ENCODE data around the gene DIDO1. TPM values are rescaled to one million over a fixed set of nuclear protein-coding genes. Genes with fewer than 3 reads are reported as not detected.

DIDO1 gene
- total and polyA plus RNA-seq, 2 of the 13 experiments (the other 11 are each of a cell fraction or from before 2014, with no cell fraction given), result 75.0 to 75.1 TPM

GRCh38 chr20:62920039-62920645 lies 6.2 kb downstream of the DIDO1 start:
- intact Hi-C loops (cut with micrococcal nuclease; ENCODE audit: unreplicated experiment), result no loop called here
- ChIA-PET POLR2A (interaction anchor here (1.0 to 1.9 kb wide), 5 partner anchors 15 to 58 kb away, joined by 3 to 6 read pairs (median 3); partner anchors contain the start of gene TCFL5), CTCF (ENCODE audit: low intra/inter-chr PET ratio, low total read pairs) (interaction anchor here (1.8 to 2.2 kb wide), 2 partner anchors 13 to 20 kb away, joined by 13 to 17 read pairs; no protein-coding TSS in a partner anchor)
- TF ChIP-seq AFF4 (CRISPR knock-in tag; IDR thresholded peaks at IDR 0.05) (0 out of 2 replicates have a peak, but pooled peaks have one; percentile 8), ATAD3A (CRISPR knock-in tag; IDR thresholded peaks at IDR 0.05) (no peak), POLR2A (IDR thresholded peaks at IDR 0.05; ENCODE audit: insufficient read depth in 1 of 2, low read depth in 2 of 2, low read length in 2 of 2) (peak in 1 of 2 experiments; percentile 23; a peak in 1 of 4 replicates), ASH2L (IDR thresholded peaks at IDR 0.05; ENCODE audit: insufficient read length, low read depth, low read length) (peak; percentile 36), POLR2G (IDR thresholded peaks at IDR 0.05; ENCODE audit: low read depth, low read length) (no peak; the same call in 1 of the 2 replicates), CHD4 (IDR thresholded peaks at IDR 0.05; ENCODE audit: borderline replicate concordance, low read length) (0 out of 2 replicates have a peak, but pooled peaks have one; percentile 7), E2F2 (CRISPR knock-in tag; IDR thresholded peaks at IDR 0.05; ENCODE audit: borderline replicate concordance) (0 out of 2 replicates have a peak, but pooled peaks have one; percentile 43), ZMAT3 (CRISPR knock-in tag; conservative IDR thresholded peaks at IDR 0.05) (0 out of 2 replicates have a peak, but pooled peaks have one; percentile 54), IKZF5 (CRISPR knock-in tag; IDR thresholded peaks at IDR 0.05) (no peak), ZNF691 (CRISPR knock-in tag; IDR thresholded peaks at IDR 0.05; ENCODE audit: borderline replicate concordance, low read depth) (0 out of 2 replicates have a peak, but pooled peaks have one; percentile 8), WIZ (CRISPR knock-in tag; IDR thresholded peaks at IDR 0.05) (0 out of 2 replicates have a peak, but pooled peaks have one; percentile 8), BCL3 (CRISPR knock-in tag; IDR thresholded peaks at IDR 0.05) (0 out of 2 replicates have a peak, but pooled peaks have one; percentile 46)

More at GRCh38 chr20:62920039-62920645, 6.2 kb downstream of the DIDO1 start:
- Histone ChIP-seq H3K36me3 (replicated peaks in 1 of 2; ENCODE audit: control insufficient read depth in 1 of 2, insufficient read depth in 2 of 2, low read length in 2 of 2) (peaks cover 0 to 6% of the 10 kb centered on the region in 2 experiments; a peak in 1 of 5 replicates), H3K4me3 (replicated peaks in 1 of 3; ENCODE audit: insufficient read depth in 1 of 3, low read depth in 2 of 3, low read length in 3 of 3) (no peak overlapping the region), H3K9me3 (ENCODE audit: low read length) (no peaks in the 10 kb centered on the region), H3K4me1 (ENCODE audit: insufficient read depth, low read length) (peaks cover 86% of the 10 kb centered on the region), H2AFZ (ENCODE audit: low read length) (no peak overlapping the region), H3K79me2 (ENCODE audit: insufficient read depth, low read length) (peaks cover 100% of the 10 kb centered on the region), H3K9ac (ENCODE audit: insufficient read depth, low read depth, low read length) (no peak overlapping the region), H3K27ac (ENCODE audit: extremely low read length, insufficient read depth, low read length) (peak overlapping the region; percentile 31), H4K20me1 (ENCODE audit: insufficient read depth, low read length) (peaks cover 89% of the 10 kb centered on the region), H3K4me2 (ENCODE audit: low read depth, low read length) (peak overlapping the region; percentile 48), H3K27me3 (ENCODE audit: control insufficient read depth in 1 of 2, insufficient read depth in 2 of 2, low read length in 2 of 2) (peaks cover 0 to 2% of the 10 kb centered on the region in 2 experiments; a peak in 1 of 5 replicates)
- 90% methylated on average over 10 of the region's 10 CpGs for WGBS (ENCODE audit: low lambda C conversion rate)
- FAIRE-seq (no peak), DNase-seq (ENCODE audit: low spot score) (no peak), ATAC-seq (no peak)
- in situ Hi-C loops (cut with HindIII; ENCODE audit: extremely low pct_ligation_motif_present, low pct_unique_long_range_greater_than_20kb), result no loop called here
- BruUV-seq (replicated peaks), result no TSS peak

Data from HepG2 (cell line).